Measurements from ENCODE around the gene PRR16.
"Not testable (repeated sequence)": the region's sequence is repeated elsewhere in the genome, so short reads cannot be mapped to it uniquely, and the experiment has no call there.

The PRR16 gene

GRCh38 chr5:120682851-120683250 is 218.8 kb downstream of the PRR16 start:
- no peak for DNase-seq

- no peak for DNase-seq
These were observed 219.5 kb downstream of the PRR16 start for GRCh38 chr5:120683580-120683979.

GRCh38 chr5:120684213-120684612 is 220.1 kb downstream of the PRR16 start:
- DNase-seq: no peak

- DNase-seq: no peak
These were observed 220.8 kb downstream of the PRR16 start for GRCh38 chr5:120684749-120685415.

- DNase-seq: no peak
These were observed 226.7 kb downstream of the PRR16 start for GRCh38 chr5:120690621-120691407.

GRCh38 chr5:120692325-120692724 is 228.2 kb downstream of the PRR16 start:
- DNase-seq: no peak

- DNase-seq: no peak
These were observed 231.3 kb downstream of the PRR16 start for GRCh38 chr5:120695368-120695880.

- no peak for DNase-seq
These were observed 233.0 kb downstream of the PRR16 start for GRCh38 chr5:120697147-120697546.

- DNase-seq: not testable (repeated sequence)
These were observed 233.7 kb downstream of the PRR16 start for GRCh38 chr5:120697670-120698327.

- not testable (repeated sequence) for DNase-seq
These were observed 236.6 kb downstream of the PRR16 start for GRCh38 chr5:120700653-120701052.

GRCh38 chr5:120702817-120703538 is 238.9 kb downstream of the PRR16 start:
- not testable (repeated sequence) for DNase-seq

- no peak for DNase-seq
These were observed 240.0 kb downstream of the PRR16 start for GRCh38 chr5:120703918-120704587.

- no peak for DNase-seq
These were observed 242.8 kb downstream of the PRR16 start for GRCh38 chr5:120706877-120707276.

- no peak for DNase-seq
These were observed 253.3 kb downstream of the PRR16 start for GRCh38 chr5:120717381-120717780.

GRCh38 chr5:120730214-120730613 is 266.1 kb downstream of the PRR16 start:
- no peak for DNase-seq

GRCh38 chr5:120734033-120734432 is 269.9 kb downstream of the PRR16 start:
- DNase-seq: no peak

GRCh38 chr5:120735076-120735475 is 271.0 kb downstream of the PRR16 start:
- DNase-seq: no peak
